Gastroesophageal sphincter (tissue), 4 donors: ENCODE results near the gene RLN3. TPM values are rescaled to one million over a fixed set of nuclear protein-coding genes. Genes with fewer than 3 reads are reported as not detected.

Experiments
- ATAC-seq: fragments of 150-250 bp; one replicate; pipeline ENCODE4 v1.9.1; 2016; ENCODE audit warnings: mild to moderate bottlenecking, moderate library complexity
- H3K27ac ChIP-seq, 4 donors: fragments of 200-600 bp; sonication (generic) in 3 of 4; 1 replicate in 3 of 4; 2 replicates in 1 of 4; pipeline ENCODE4 v1.5.1; 2016 to 2019
- H3K27me3 ChIP-seq: fragments of 200-600 bp; sonication (generic); one replicate; pipeline ENCODE4 v1.5.1; 2019
- H3K36me3 ChIP-seq, 2 donors: fragments of 200-600 bp; sonication (generic); one replicate each; pipeline ENCODE4 v1.5.1; 2019; ENCODE audit warnings: control low read depth in 1 of 2
- H3K4me1 ChIP-seq, 3 donors: fragments of 200-600 bp; sonication (generic); 1 replicate in 2 of 3; 2 replicates in 1 of 3; pipeline ENCODE4 v1.5.1; 2016 to 2019; ENCODE audit warnings: control low read depth in 2 of 3
- H3K4me3 ChIP-seq, 2 donors: fragments of 200-600 bp; sonication (generic); one replicate each; pipeline ENCODE4 v1.5.1; 2019; ENCODE audit warnings: mild to moderate bottlenecking in 1 of 2, moderate library complexity in 1 of 2
- H3K9me3 ChIP-seq, 3 donors: fragments of 200-600 bp; sonication (generic); one replicate each; pipeline ENCODE4 v1.5.1; 2017 to 2019; ENCODE audit warnings: control low read depth in 2 of 3
- CTCF ChIP-seq, 4 experiments: fragments of 200-600 bp in 2 of 4; fragments of 450-650 bp in 2 of 4; sonication (generic) in 1 of 4; IDR thresholded peaks; one replicate each; pipeline ENCODE4 v1.5.1; 2017 to 2019; ENCODE audit warnings: antibody characterized with exemption in 4 of 4, mild to moderate bottlenecking in 2 of 4, moderate library complexity in 2 of 4
- EP300 ChIP-seq: sonication (generic); formaldehyde crosslinking; IDR thresholded peaks from one replicate; pipeline ENCODE4 v1.6.1; 2017; ENCODE audit warnings: antibody characterized with exemption, mild to moderate bottlenecking
- POLR2A ChIP-seq, 2 donors: fragments of 450-650 bp; IDR thresholded peaks; one replicate each; pipeline ENCODE4 v1.6.1; 2017; ENCODE audit warnings: antibody characterized with exemption in 2 of 2, mild to moderate bottlenecking in 2 of 2, moderate library complexity in 1 of 2
- POLR2AphosphoS5 ChIP-seq: sonication (generic); formaldehyde crosslinking; IDR thresholded peaks from one replicate; pipeline ENCODE4 v1.6.1; 2017; ENCODE audit warnings: antibody characterized with exemption
- whole genome bisulfite sequencing, 2 donors: methylation state at CpG; one replicate each; pipeline ENCODE4 v1.1.5; 2018; ENCODE audit warnings: low coverage in 1 of 2; 5-methylcytosine and 5-hydroxymethylcytosine counted together
- total RNA-seq, 4 donors: library from RNA; depleted of rRNA; stranded (reverse); fragments of >200 nt; gene quantifications; one replicate each; pipeline ENCODE4 v1.1.0, GENCODE V29; 2016

Gene RLN3
- total RNA-seq, 4 donors from 2014 or later: not detected

DNA sequence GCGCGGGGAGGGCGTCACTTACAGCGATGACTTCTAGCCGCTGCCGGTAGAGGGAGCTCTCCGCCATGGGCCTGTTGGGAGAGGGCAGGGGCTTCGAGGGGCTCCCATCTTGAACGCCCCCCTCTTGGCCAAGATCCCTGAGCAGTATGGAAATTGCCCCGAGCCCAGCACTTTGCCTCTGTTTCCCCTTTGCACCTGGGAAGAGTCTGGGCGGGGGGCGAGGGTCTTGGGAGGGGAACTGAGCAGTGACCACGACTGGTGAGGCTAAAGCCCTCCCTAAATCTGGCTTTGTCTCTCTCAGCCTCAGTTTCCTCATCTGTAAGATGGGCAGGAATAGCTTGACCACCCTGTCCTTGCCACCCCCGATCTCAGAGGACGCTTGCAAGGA, 31.1 kb downstream of the RLN3 start:
- WGBS, 2 donors: 13 to 38% methylated on average over 2 to 7 of the region's 15 CpGs
- ATAC-seq: no peak
- TF ChIP-seq CTCF (IDR thresholded peaks at IDR 0.05) (peak in 3 of 4 experiments; percentile 23 to 63 (median 43)), POLR2A (IDR thresholded peaks at IDR 0.05) (no peak)
- H3K9me3 ChIP-seq: no peaks in the 10 kb centered on the region
- H3K4me1 ChIP-seq: peaks cover 0 to 28% (median 10%) of the 10 kb centered on the region in 3 donors
- H3K27me3 ChIP-seq: peaks cover 61% of the 10 kb centered on the region
- no peaks in the 10 kb centered on the region for H3K36me3 ChIP-seq
- no peak overlapping the region for H3K4me3 ChIP-seq
- no peak overlapping the region for H3K27ac ChIP-seq

DNA sequence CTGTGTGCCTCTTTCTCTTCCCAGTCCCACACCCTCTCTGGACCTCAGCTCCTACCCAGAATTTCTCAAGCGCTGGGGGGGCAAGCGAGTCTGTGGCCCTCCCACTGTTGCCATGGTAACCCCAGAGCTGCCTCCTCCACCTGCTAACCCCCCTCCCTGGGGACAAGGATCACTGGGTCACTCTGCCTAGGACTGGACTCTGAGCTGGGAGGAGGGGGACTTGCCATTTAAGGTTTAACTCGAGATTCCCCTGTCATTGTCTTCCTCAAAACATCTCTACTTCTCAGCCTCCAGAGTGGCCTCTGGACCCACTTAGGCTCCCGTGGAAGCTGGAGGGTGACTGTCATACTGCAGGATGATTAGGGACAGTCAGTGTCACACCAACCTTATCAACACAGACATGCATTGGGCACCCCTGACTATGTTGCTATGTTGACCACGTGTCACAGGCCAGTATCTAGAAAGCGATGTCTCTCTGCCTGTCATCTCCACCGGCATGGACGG, 31.8 kb downstream of the RLN3 start:
- no peak for ATAC-seq
- H3K4me1 ChIP-seq: peaks cover 0 to 28% (median 10%) of the 10 kb centered on the region in 3 donors
- 39% methylated on average over 3 of the region's 8 CpGs; no CpG with 5 or more reads in 1 of the 2 donors for WGBS, 2 donors
- no peak overlapping the region for H3K27ac ChIP-seq
- no peaks in the 10 kb centered on the region for H3K9me3 ChIP-seq
- H3K36me3 ChIP-seq: no peaks in the 10 kb centered on the region
- TF ChIP-seq POLR2A (IDR thresholded peaks at IDR 0.05) (no peak), POLR2AphosphoS5 (no peak), CTCF (IDR thresholded peaks at IDR 0.05) (no peak), EP300 (no peak)
- H3K27me3 ChIP-seq: peaks cover 61% of the 10 kb centered on the region
- H3K4me3 ChIP-seq: no peak overlapping the region

DNA sequence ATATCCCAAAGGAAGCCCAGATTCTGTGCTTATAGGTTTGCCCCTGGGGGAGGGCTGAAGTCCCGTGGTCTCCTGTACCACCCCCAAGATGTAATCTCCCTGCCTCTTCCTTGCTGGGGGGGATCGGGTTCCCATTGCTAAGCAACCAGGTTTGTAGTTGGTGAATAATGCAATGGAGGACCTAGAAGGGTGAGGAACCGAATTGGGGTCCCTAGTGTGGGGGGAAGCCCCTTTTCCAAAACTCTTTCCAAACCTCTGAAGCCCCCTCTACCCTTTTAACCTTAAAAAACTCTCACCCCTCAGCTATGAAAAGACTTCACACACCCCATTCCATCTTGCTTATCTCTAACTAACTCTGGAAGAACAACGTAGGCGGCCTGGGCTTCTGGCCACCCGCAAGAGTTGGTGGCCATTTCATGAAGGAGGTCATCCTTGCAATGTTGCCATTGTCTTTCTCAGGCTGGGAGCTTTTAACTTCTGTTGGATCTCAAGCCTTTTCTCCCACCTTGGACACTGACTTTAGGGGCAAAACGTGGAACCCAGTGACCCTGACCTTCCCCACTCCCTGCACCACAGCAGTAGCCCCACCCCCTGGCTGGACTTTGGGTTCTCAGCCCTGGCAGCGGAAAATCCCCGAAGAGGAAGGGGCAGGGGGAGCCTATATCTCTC, 33.3 kb downstream of the RLN3 start:
- TF ChIP-seq EP300 (no peak), POLR2AphosphoS5 (no peak), POLR2A (IDR thresholded peaks at IDR 0.05) (no peak), CTCF (IDR thresholded peaks at IDR 0.05) (no peak)
- Histone ChIP-seq H3K4me3 (no peak overlapping the region), H3K36me3 (no peaks in the 10 kb centered on the region), H3K9me3 (no peaks in the 10 kb centered on the region), H3K4me1 (peaks cover 0 to 28% (median 10%) of the 10 kb centered on the region in 3 donors), H3K27me3 (peaks cover 61% of the 10 kb centered on the region), H3K27ac (no peak overlapping the region)
- WGBS, 2 donors: 36 to 60% methylated on average over 4 to 7 of the region's 9 CpGs
- ATAC-seq: no peak

GRCh38 chr19:14061751-14062557, 34.0 kb downstream of the RLN3 start, which contains the start of gene PALM3:
Gene PALM3, minus strand, starts transcription at chr19:14062076. Its CDS starts 96 bp downstream, at chr19:14061980.
- Histone ChIP-seq H3K4me1 (peaks cover 0 to 26% (median 9%) of the 10 kb centered on the region in 3 donors), H3K36me3 (no peaks in the 10 kb centered on the region), H3K9me3 (no peaks in the 10 kb centered on the region), H3K27ac (no peak within 1 kb of the TSS), H3K27me3 (peaks cover 61% of the 10 kb centered on the region), H3K4me3 (no peak within 1 kb of the TSS)
- no peak for TF ChIP-seq CTCF (IDR thresholded peaks at IDR 0.05)
- no peak for TF ChIP-seq POLR2AphosphoS5
- TF ChIP-seq EP300: no peak
- TF ChIP-seq POLR2A (IDR thresholded peaks at IDR 0.05): no peak
- ATAC-seq: no peak
- 79 to 85% methylated on average over 4 to 5 of the region's 19 CpGs for WGBS, 2 donors
